Measurements from ENCODE around the gene COMT.

The COMT gene

GRCh38 chr22:19980766-19981165 lies 39.2 kb downstream of the COMT start:
- H3K27ac ChIP-seq (ENCODE audit: low read depth, low read length, severe bottlenecking) = no peak overlapping the region
- peaks cover 14% of the 10 kb centered on the region for H3K4me1 ChIP-seq (ENCODE audit: control insufficient read depth, insufficient read depth, low read length, poor library complexity, severe bottlenecking)
- WGBS, 2 experiments (ENCODE audit: insufficient coverage in 2 of 2) = 95 to 96% methylated on average over 4 to 5 of the region's 7 CpGs
- H3K4me3 ChIP-seq (ENCODE audit: extremely low read depth, insufficient read depth, low read length, poor library complexity, severe bottlenecking) = no peak overlapping the region
- no peaks in the 10 kb centered on the region for H3K9me3 ChIP-seq (ENCODE audit: control insufficient read depth, low read length)
- peaks cover 17% of the 10 kb centered on the region for H3K36me3 ChIP-seq (ENCODE audit: control insufficient read depth, insufficient read depth, low read length)

- peaks cover 19% of the 10 kb centered on the region for H3K4me1 ChIP-seq (ENCODE audit: control insufficient read depth, insufficient read depth, low read length, poor library complexity, severe bottlenecking)
- no peak overlapping the region for H3K4me3 ChIP-seq (ENCODE audit: extremely low read depth, insufficient read depth, low read length, poor library complexity, severe bottlenecking)
- peaks cover 17% of the 10 kb centered on the region for H3K36me3 ChIP-seq (ENCODE audit: control insufficient read depth, insufficient read depth, low read length)
- 96% methylated on average over 29 to 33 of the region's 33 CpGs for WGBS, 2 experiments (ENCODE audit: insufficient coverage in 2 of 2)
- H3K9me3 ChIP-seq (ENCODE audit: control insufficient read depth, low read length) = no peaks in the 10 kb centered on the region
- H3K27ac ChIP-seq (ENCODE audit: low read depth, low read length, severe bottlenecking) = no peak overlapping the region
Measured at GRCh38 chr22:19981171-19981960, 39.8 kb downstream of the COMT start.

DNA sequence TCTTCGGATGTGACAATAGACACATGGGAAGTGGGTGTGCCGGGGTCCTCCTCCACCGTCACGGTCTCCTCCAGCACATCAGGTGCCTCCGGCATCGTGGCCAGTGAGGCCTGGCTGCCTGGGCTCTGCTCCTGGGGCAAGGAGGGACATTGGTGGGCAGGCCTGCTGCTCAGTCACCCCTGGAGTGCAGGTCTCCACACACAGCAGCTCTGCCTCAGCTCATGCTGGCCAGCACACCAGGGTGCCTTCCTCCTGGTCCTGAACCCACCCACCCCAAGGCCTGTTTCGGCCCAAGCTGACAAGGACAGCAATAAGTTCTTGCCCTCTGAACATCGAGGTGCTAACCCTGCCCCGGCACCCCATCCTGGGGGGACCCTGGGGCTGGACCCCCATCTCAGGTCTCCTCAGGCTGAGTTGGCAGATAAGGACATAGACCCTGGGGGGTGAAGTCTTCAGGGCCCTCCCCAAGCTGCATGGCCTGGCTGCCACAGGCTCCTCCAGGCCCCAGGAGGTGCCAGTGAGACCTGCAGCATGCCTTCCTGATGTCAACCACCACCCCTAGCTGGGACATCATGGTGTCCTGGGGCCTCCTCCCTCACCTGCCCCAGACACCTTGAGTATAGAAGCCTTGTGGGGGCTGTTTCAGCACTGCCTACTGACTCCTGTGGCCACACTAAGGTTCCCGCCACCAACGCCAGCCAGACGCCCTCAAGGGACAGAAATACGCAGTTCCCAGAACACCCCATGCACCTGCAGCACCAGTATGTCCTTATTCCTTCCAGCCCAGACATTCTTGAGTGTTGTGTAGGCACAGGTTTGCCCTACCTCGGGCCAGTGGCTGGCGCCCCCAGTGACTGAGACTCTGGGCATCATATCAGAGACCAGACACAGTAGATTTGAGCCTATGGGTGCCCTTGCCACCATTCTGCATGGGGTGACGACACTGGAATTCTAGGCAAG lies 40.7 kb downstream of the COMT start:
- H3K36me3 ChIP-seq (ENCODE audit: control insufficient read depth, insufficient read depth, low read length) = peaks cover 16% of the 10 kb centered on the region
- 96 to 97% methylated on average over 12 of the region's 16 CpGs for WGBS, 2 experiments (ENCODE audit: insufficient coverage in 2 of 2)

GRCh38 chr22:19982991-19983578 lies 41.5 kb downstream of the COMT start:
- peaks cover 19% of the 10 kb centered on the region for H3K4me1 ChIP-seq (ENCODE audit: control insufficient read depth, insufficient read depth, low read length, poor library complexity, severe bottlenecking)
- peaks cover 12% of the 10 kb centered on the region for H3K36me3 ChIP-seq (ENCODE audit: control insufficient read depth, insufficient read depth, low read length)
- no peak overlapping the region for H3K27ac ChIP-seq (ENCODE audit: low read depth, low read length, severe bottlenecking)
- WGBS, 2 experiments (ENCODE audit: insufficient coverage in 2 of 2) = 93 to 97% methylated on average over 8 of the region's 8 CpGs
- no peaks in the 10 kb centered on the region for H3K9me3 ChIP-seq (ENCODE audit: control insufficient read depth, low read length)
- no peak overlapping the region for H3K4me3 ChIP-seq (ENCODE audit: extremely low read depth, insufficient read depth, low read length, poor library complexity, severe bottlenecking)

More for the DNA sequence above, 40.7 kb downstream of the COMT start:
- Histone ChIP-seq H3K4me1 (ENCODE audit: control insufficient read depth, insufficient read depth, low read length, poor library complexity, severe bottlenecking) (peaks cover 19% of the 10 kb centered on the region), H3K4me3 (ENCODE audit: extremely low read depth, insufficient read depth, low read length, poor library complexity, severe bottlenecking) (no peak overlapping the region), H3K27ac (ENCODE audit: low read depth, low read length, severe bottlenecking) (no peak overlapping the region), H3K9me3 (ENCODE audit: control insufficient read depth, low read length) (no peaks in the 10 kb centered on the region)

GRCh38 chr22:19983741-19984140 lies 42.2 kb downstream of the COMT start:
- Histone ChIP-seq H3K4me3 (ENCODE audit: extremely low read depth, insufficient read depth, low read length, poor library complexity, severe bottlenecking) (no peak overlapping the region), H3K9me3 (ENCODE audit: control insufficient read depth, low read length) (no peaks in the 10 kb centered on the region), H3K27ac (ENCODE audit: low read depth, low read length, severe bottlenecking) (no peak overlapping the region), H3K36me3 (ENCODE audit: control insufficient read depth, insufficient read depth, low read length) (peaks cover 8% of the 10 kb centered on the region), H3K4me1 (ENCODE audit: control insufficient read depth, insufficient read depth, low read length, poor library complexity, severe bottlenecking) (peaks cover 19% of the 10 kb centered on the region)
- WGBS, 2 experiments (ENCODE audit: insufficient coverage in 2 of 2) = 86 to 91% methylated on average over 2 to 3 of the region's 5 CpGs

- Histone ChIP-seq H3K4me3 (ENCODE audit: extremely low read depth, insufficient read depth, low read length, poor library complexity, severe bottlenecking) (no peak overlapping the region), H3K36me3 (ENCODE audit: control insufficient read depth, insufficient read depth, low read length) (peaks cover 8% of the 10 kb centered on the region), H3K9me3 (ENCODE audit: control insufficient read depth, low read length) (no peaks in the 10 kb centered on the region), H3K27ac (ENCODE audit: low read depth, low read length, severe bottlenecking) (no peak overlapping the region), H3K4me1 (ENCODE audit: control insufficient read depth, insufficient read depth, low read length, poor library complexity, severe bottlenecking) (peaks cover 19% of the 10 kb centered on the region)
- 80 to 89% methylated on average over 16 to 17 of the region's 19 CpGs for WGBS, 2 experiments (ENCODE audit: insufficient coverage in 2 of 2)
Measured at GRCh38 chr22:19984201-19984753, 42.7 kb downstream of the COMT start.

- Histone ChIP-seq H3K36me3 (ENCODE audit: control insufficient read depth, insufficient read depth, low read length) (peaks cover 6% of the 10 kb centered on the region), H3K27ac (ENCODE audit: low read depth, low read length, severe bottlenecking) (no peak overlapping the region), H3K4me3 (ENCODE audit: extremely low read depth, insufficient read depth, low read length, poor library complexity, severe bottlenecking) (no peak overlapping the region), H3K4me1 (ENCODE audit: control insufficient read depth, insufficient read depth, low read length, poor library complexity, severe bottlenecking) (peaks cover 19% of the 10 kb centered on the region), H3K9me3 (ENCODE audit: control insufficient read depth, low read length) (no peaks in the 10 kb centered on the region)
- WGBS, 2 experiments (ENCODE audit: insufficient coverage in 2 of 2) = 93% methylated on average over 9 to 10 of the region's 11 CpGs
Measured at GRCh38 chr22:19984851-19985811, 43.6 kb downstream of the COMT start.

- WGBS, 2 experiments (ENCODE audit: insufficient coverage in 2 of 2) = 70 to 100% methylated on average over 1 to 2 of the region's 2 CpGs
- H3K36me3 ChIP-seq (ENCODE audit: control insufficient read depth, insufficient read depth, low read length) = peaks cover 2% of the 10 kb centered on the region
- peaks cover 19% of the 10 kb centered on the region for H3K4me1 ChIP-seq (ENCODE audit: control insufficient read depth, insufficient read depth, low read length, poor library complexity, severe bottlenecking)
- no peak overlapping the region for H3K27ac ChIP-seq (ENCODE audit: low read depth, low read length, severe bottlenecking)
- peak overlapping the region; percentile 58 for H3K4me3 ChIP-seq (ENCODE audit: extremely low read depth, insufficient read depth, low read length, poor library complexity, severe bottlenecking)
- H3K9me3 ChIP-seq (ENCODE audit: control insufficient read depth, low read length) = no peaks in the 10 kb centered on the region
Measured at GRCh38 chr22:19986011-19986409, 44.4 kb downstream of the COMT start.

- WGBS, 2 experiments (ENCODE audit: insufficient coverage in 2 of 2) = 1 to 2% methylated on average over 44 to 53 of the region's 76 CpGs
- Histone ChIP-seq H3K4me3 (ENCODE audit: extremely low read depth, insufficient read depth, low read length, poor library complexity, severe bottlenecking) (peak overlapping the region; percentile 58), H3K4me1 (ENCODE audit: control insufficient read depth, insufficient read depth, low read length, poor library complexity, severe bottlenecking) (peaks cover 19% of the 10 kb centered on the region), H3K27ac (ENCODE audit: low read depth, low read length, severe bottlenecking) (peak overlapping the region; percentile 50), H3K36me3 (ENCODE audit: control insufficient read depth, insufficient read depth, low read length) (no peaks in the 10 kb centered on the region), H3K9me3 (ENCODE audit: control insufficient read depth, low read length) (no peaks in the 10 kb centered on the region)
Measured at GRCh38 chr22:19986410-19987341, 45.1 kb downstream of the COMT start.
